ENCODE data around the gene MYO7B.

Gene MYO7B

GRCh38 chr2:127647242-127648190 is 112.0 kb downstream of the MYO7B start:
- ATAC-seq (ENCODE audit: insufficient read depth, low read depth), result no peak
- no peaks in the 10 kb centered on the region for H3K27me3 ChIP-seq (ENCODE audit: insufficient read depth, low read length, poor library complexity)
- no peak for DNase-seq
- peaks cover 71% of the 10 kb centered on the region for H3K4me1 ChIP-seq (ENCODE audit: insufficient read depth, low read length)
- no peaks in the 10 kb centered on the region for H3K36me3 ChIP-seq (ENCODE audit: insufficient read depth, low read length)
- no peak overlapping the region for H2AFZ ChIP-seq (ENCODE audit: low read depth, low read length)
- no peak for TF ChIP-seq EZH2 (IDR thresholded peaks at IDR 0.05; ENCODE audit: borderline replicate concordance, low read depth, low read length, severe bottlenecking)
- no peak for TF ChIP-seq CTCF (IDR thresholded peaks at IDR 0.05; ENCODE audit: borderline replicate concordance, extremely low read depth, low read length, poor library complexity, severe bottlenecking)
- H3K4me3 ChIP-seq (ENCODE audit: low read depth in 1 of 2, low read length in 2 of 2), result no peak overlapping the region
- H3K9ac ChIP-seq (ENCODE audit: low read depth, low read length), result peak overlapping the region; percentile 32
- H3K4me2 ChIP-seq (ENCODE audit: insufficient read depth, low read length), result peak overlapping the region; percentile 20
- no peaks in the 10 kb centered on the region for H3K79me2 ChIP-seq (ENCODE audit: insufficient read depth, low read length)
- H3K9me3 ChIP-seq (ENCODE audit: insufficient read depth, low read length, severe bottlenecking), result no peaks in the 10 kb centered on the region
- H3K27ac ChIP-seq (ENCODE audit: low read length), result peak overlapping the region; percentile 71
- H4K20me1 ChIP-seq (ENCODE audit: insufficient read depth, low read length), result no peaks in the 10 kb centered on the region

DNA sequence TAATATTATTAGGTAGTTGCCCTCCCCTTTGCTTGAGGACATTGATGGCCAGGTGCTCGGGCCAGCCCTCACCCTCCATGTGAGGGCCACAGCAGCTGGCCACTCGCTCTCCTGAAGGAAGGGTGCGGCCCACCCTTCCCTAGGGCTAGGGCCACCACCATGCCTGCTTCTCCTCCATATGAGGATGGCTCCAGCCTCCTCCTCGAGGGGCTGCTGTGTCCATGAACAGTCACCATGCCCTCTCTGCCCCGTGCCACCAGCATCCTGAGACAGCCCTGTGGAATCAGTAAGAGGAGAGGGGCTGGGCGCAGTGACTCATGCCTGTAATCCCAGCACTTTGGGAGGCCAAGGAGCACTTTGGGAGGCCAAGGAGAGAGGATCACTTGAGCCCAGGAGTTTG is 112.8 kb downstream of the MYO7B start:
- peak overlapping the region; percentile 71 for H3K27ac ChIP-seq (ENCODE audit: low read length)
- peaks cover 69% of the 10 kb centered on the region for H3K4me1 ChIP-seq (ENCODE audit: insufficient read depth, low read length)
- no peak overlapping the region for H3K4me3 ChIP-seq (ENCODE audit: low read depth in 1 of 2, low read length in 2 of 2)
- no peak overlapping the region for H2AFZ ChIP-seq (ENCODE audit: low read depth, low read length)
- TF ChIP-seq CTCF (IDR thresholded peaks at IDR 0.05; ENCODE audit: borderline replicate concordance, extremely low read depth, low read length, poor library complexity, severe bottlenecking) (no peak), EZH2 (IDR thresholded peaks at IDR 0.05; ENCODE audit: borderline replicate concordance, low read depth, low read length, severe bottlenecking) (no peak)
- no peak for DNase-seq
- H3K36me3 ChIP-seq (ENCODE audit: insufficient read depth, low read length), result no peaks in the 10 kb centered on the region
- no peaks in the 10 kb centered on the region for H3K9me3 ChIP-seq (ENCODE audit: insufficient read depth, low read length, severe bottlenecking)
- H3K79me2 ChIP-seq (ENCODE audit: insufficient read depth, low read length), result no peaks in the 10 kb centered on the region
- H3K27me3 ChIP-seq (ENCODE audit: insufficient read depth, low read length, poor library complexity), result no peaks in the 10 kb centered on the region
- H3K4me2 ChIP-seq (ENCODE audit: insufficient read depth, low read length), result peak overlapping the region; percentile 32
- H4K20me1 ChIP-seq (ENCODE audit: insufficient read depth, low read length), result no peaks in the 10 kb centered on the region
- peak overlapping the region; percentile 32 for H3K9ac ChIP-seq (ENCODE audit: low read depth, low read length)
- ATAC-seq (ENCODE audit: insufficient read depth, low read depth), result no peak

DNA sequence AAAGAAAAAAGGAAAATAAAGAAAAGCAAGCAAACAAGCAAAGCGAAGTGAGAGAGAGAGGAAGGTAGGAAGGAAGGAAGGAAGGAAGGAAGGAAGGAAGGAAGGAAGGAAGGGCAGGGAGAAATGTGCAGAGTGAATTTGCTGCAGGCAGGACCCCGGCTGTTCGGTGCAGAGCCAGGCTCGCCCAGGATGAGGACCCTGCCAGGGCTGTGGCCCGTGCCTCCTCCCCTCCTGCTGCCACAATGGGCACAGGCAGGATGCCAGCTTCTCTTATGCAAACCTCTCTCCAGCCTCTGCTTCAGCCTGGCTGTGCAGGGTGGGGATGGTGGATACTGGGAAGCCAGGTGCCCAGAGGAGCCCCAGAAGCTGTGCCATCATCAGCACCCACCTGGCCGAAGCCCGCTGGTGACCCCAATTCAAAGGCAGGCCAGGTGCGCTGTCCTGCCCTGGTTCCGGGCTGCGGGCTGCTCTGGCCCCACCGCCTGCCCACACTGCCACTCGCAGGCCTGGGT is 113.7 kb downstream of the MYO7B start:
- Histone ChIP-seq H3K4me3 (ENCODE audit: low read depth in 1 of 2, low read length in 2 of 2) (peak overlapping the region in 1 of 2 experiments; percentile 10; a peak in 1 of 4 replicates), H3K4me1 (ENCODE audit: insufficient read depth, low read length) (peaks cover 64% of the 10 kb centered on the region), H3K36me3 (ENCODE audit: insufficient read depth, low read length) (no peaks in the 10 kb centered on the region), H3K4me2 (ENCODE audit: insufficient read depth, low read length) (peak overlapping the region; percentile 56), H2AFZ (ENCODE audit: low read depth, low read length) (peak overlapping the region; percentile 74), H3K9me3 (ENCODE audit: insufficient read depth, low read length, severe bottlenecking) (no peaks in the 10 kb centered on the region), H3K27me3 (ENCODE audit: insufficient read depth, low read length, poor library complexity) (no peaks in the 10 kb centered on the region), H4K20me1 (ENCODE audit: insufficient read depth, low read length) (no peaks in the 10 kb centered on the region), H3K9ac (ENCODE audit: low read depth, low read length) (peak overlapping the region; percentile 51), H3K79me2 (ENCODE audit: insufficient read depth, low read length) (no peaks in the 10 kb centered on the region), H3K27ac (ENCODE audit: low read length) (peak overlapping the region; percentile 92)
- TF ChIP-seq CTCF (IDR thresholded peaks at IDR 0.05; ENCODE audit: borderline replicate concordance, extremely low read depth, low read length, poor library complexity, severe bottlenecking) (no peak), EZH2 (IDR thresholded peaks at IDR 0.05; ENCODE audit: borderline replicate concordance, low read depth, low read length, severe bottlenecking) (no peak)
- DNase-seq (peak; percentile 73), ATAC-seq (ENCODE audit: insufficient read depth, low read depth) (peak; percentile 65)
